Measurements from ENCODE around the gene BRF1. TPM values are rescaled to one million over a fixed set of nuclear protein-coding genes. Genes with fewer than 3 reads are reported as not detected.

The BRF1 gene
- polyA plus RNA-seq, 4 donors: 18.4 to 28.0 (median 20.2) TPM

- H3K27me3 ChIP-seq (ENCODE audit: control insufficient read depth in 3 of 3, insufficient read depth in 3 of 3, low read length in 3 of 3): no peaks in the 10 kb centered on the region
- H3K9me3 ChIP-seq (ENCODE audit: control insufficient read depth in 2 of 2, insufficient read depth in 1 of 2, low read depth in 1 of 2, low read length in 1 of 2): no peaks in the 10 kb centered on the region
- DNase-seq: no peak
- H3K4me1 ChIP-seq (ENCODE audit: control insufficient read depth in 3 of 3, insufficient read depth in 2 of 3, low read depth in 1 of 3, low read length in 2 of 3): no peaks in the 10 kb centered on the region
- WGBS, 3 donors: 90 to 93% (median 93%) methylated on average over 18 of the region's 18 CpGs
- peaks cover 0 to 38% (median 4%) of the 10 kb centered on the region in 3 donors for H3K36me3 ChIP-seq (ENCODE audit: control insufficient read depth in 3 of 3, insufficient read depth in 2 of 3, low read depth in 1 of 3, low read length in 3 of 3)
- no peak for FAIRE-seq
- H3K4me3 ChIP-seq (ENCODE audit: low read depth in 1 of 3, low read length in 3 of 3): no peak overlapping the region
- H3K27ac ChIP-seq (ENCODE audit: low read depth in 1 of 3, low read length in 2 of 3): no peak overlapping the region
Observed at GRCh38 chr14:105229099-105229655, 71.6 kb downstream of the BRF1 start.

GRCh38 chr14:105228562-105228961 lies 72.2 kb downstream of the BRF1 start:
- H3K27me3 ChIP-seq (ENCODE audit: control insufficient read depth in 3 of 3, insufficient read depth in 3 of 3, low read length in 3 of 3): no peaks in the 10 kb centered on the region
- DNase-seq (no peak), FAIRE-seq (no peak)
- H3K9me3 ChIP-seq (ENCODE audit: control insufficient read depth in 2 of 2, insufficient read depth in 1 of 2, low read depth in 1 of 2, low read length in 1 of 2): no peaks in the 10 kb centered on the region
- peaks cover 0 to 41% (median 4%) of the 10 kb centered on the region in 3 donors for H3K36me3 ChIP-seq (ENCODE audit: control insufficient read depth in 3 of 3, insufficient read depth in 2 of 3, low read depth in 1 of 3, low read length in 3 of 3)
- H3K4me1 ChIP-seq (ENCODE audit: control insufficient read depth in 3 of 3, insufficient read depth in 2 of 3, low read depth in 1 of 3, low read length in 2 of 3): no peaks in the 10 kb centered on the region
- no peak overlapping the region for H3K4me3 ChIP-seq (ENCODE audit: low read depth in 1 of 3, low read length in 3 of 3)
- 82 to 90% (median 88%) methylated on average over 16 to 17 of the region's 17 CpGs for WGBS, 3 donors
- no peak overlapping the region for H3K27ac ChIP-seq (ENCODE audit: low read depth in 1 of 3, low read length in 2 of 3)

GRCh38 chr14:105227346-105227745 lies 73.5 kb downstream of the BRF1 start:
- no peak overlapping the region for H3K27ac ChIP-seq (ENCODE audit: low read depth in 1 of 3, low read length in 2 of 3)
- FAIRE-seq: no peak
- H3K4me1 ChIP-seq (ENCODE audit: control insufficient read depth in 3 of 3, insufficient read depth in 2 of 3, low read depth in 1 of 3, low read length in 2 of 3): no peaks in the 10 kb centered on the region
- no peak overlapping the region for H3K4me3 ChIP-seq (ENCODE audit: low read depth in 1 of 3, low read length in 3 of 3)
- no peaks in the 10 kb centered on the region for H3K27me3 ChIP-seq (ENCODE audit: control insufficient read depth in 3 of 3, insufficient read depth in 3 of 3, low read length in 3 of 3)
- H3K9me3 ChIP-seq (ENCODE audit: control insufficient read depth in 2 of 2, insufficient read depth in 1 of 2, low read depth in 1 of 2, low read length in 1 of 2): no peaks in the 10 kb centered on the region
- no peak for DNase-seq
- H3K36me3 ChIP-seq (ENCODE audit: control insufficient read depth in 3 of 3, insufficient read depth in 2 of 3, low read depth in 1 of 3, low read length in 3 of 3): peaks cover 0 to 49% (median 4%) of the 10 kb centered on the region in 3 donors
- 94 to 97% (median 96%) methylated on average over 14 of the region's 14 CpGs for WGBS, 3 donors

DNA sequence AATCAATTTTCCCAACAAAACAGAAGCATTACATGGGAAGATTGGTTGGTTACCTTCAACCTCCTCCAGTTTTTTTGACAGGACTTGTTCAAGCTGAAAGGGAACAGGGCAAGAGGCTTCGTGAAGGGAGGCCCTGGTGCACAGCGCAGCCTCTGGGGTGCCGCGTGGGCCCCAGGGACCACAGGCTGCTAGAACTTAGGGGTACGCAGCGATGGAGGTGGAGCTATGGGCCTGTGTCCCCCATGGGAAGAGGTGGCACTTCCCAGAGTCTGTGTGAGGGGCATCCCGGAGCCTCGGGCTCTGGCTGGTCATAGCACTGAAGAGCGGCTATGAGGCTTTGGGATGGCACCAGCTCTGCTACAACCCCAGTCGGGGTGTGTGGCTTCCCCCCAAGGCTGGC lies 74.6 kb downstream of the BRF1 start:
- H3K4me1 ChIP-seq (ENCODE audit: control insufficient read depth in 3 of 3, insufficient read depth in 2 of 3, low read depth in 1 of 3, low read length in 2 of 3): no peaks in the 10 kb centered on the region
- H3K27me3 ChIP-seq (ENCODE audit: control insufficient read depth in 3 of 3, insufficient read depth in 3 of 3, low read length in 3 of 3): no peaks in the 10 kb centered on the region
- H3K9me3 ChIP-seq (ENCODE audit: control insufficient read depth in 2 of 2, insufficient read depth in 1 of 2, low read depth in 1 of 2, low read length in 1 of 2): no peaks in the 10 kb centered on the region
- DNase-seq: no peak
- H3K27ac ChIP-seq (ENCODE audit: low read depth in 1 of 3, low read length in 2 of 3): no peak overlapping the region
- no peak overlapping the region for H3K4me3 ChIP-seq (ENCODE audit: low read depth in 1 of 3, low read length in 3 of 3)
- no peak for FAIRE-seq
- peaks cover 0 to 57% (median 4%) of the 10 kb centered on the region in 3 donors for H3K36me3 ChIP-seq (ENCODE audit: control insufficient read depth in 3 of 3, insufficient read depth in 2 of 3, low read depth in 1 of 3, low read length in 3 of 3)
- 94 to 100% (median 99%) methylated on average over 10 of the region's 10 CpGs for WGBS, 3 donors

- Histone ChIP-seq H3K27ac (ENCODE audit: low read depth in 1 of 3, low read length in 2 of 3) (no peak overlapping the region), H3K27me3 (ENCODE audit: control insufficient read depth in 3 of 3, insufficient read depth in 3 of 3, low read length in 3 of 3) (no peaks in the 10 kb centered on the region), H3K4me3 (ENCODE audit: low read depth in 1 of 3, low read length in 3 of 3) (no peak overlapping the region), H3K9me3 (ENCODE audit: control insufficient read depth in 2 of 2, insufficient read depth in 1 of 2, low read depth in 1 of 2, low read length in 1 of 2) (no peaks in the 10 kb centered on the region), H3K4me1 (ENCODE audit: control insufficient read depth in 3 of 3, insufficient read depth in 2 of 3, low read depth in 1 of 3, low read length in 2 of 3) (no peaks in the 10 kb centered on the region), H3K36me3 (ENCODE audit: control insufficient read depth in 3 of 3, insufficient read depth in 2 of 3, low read depth in 1 of 3, low read length in 3 of 3) (peaks cover 0 to 66% (median 8%) of the 10 kb centered on the region in 3 donors)
- FAIRE-seq: no peak
- 87 to 92% (median 87%) methylated on average over 10 to 11 of the region's 11 CpGs for WGBS, 3 donors
- no peak for DNase-seq
Observed at GRCh38 chr14:105224845-105225570, 75.8 kb downstream of the BRF1 start.

DNA sequence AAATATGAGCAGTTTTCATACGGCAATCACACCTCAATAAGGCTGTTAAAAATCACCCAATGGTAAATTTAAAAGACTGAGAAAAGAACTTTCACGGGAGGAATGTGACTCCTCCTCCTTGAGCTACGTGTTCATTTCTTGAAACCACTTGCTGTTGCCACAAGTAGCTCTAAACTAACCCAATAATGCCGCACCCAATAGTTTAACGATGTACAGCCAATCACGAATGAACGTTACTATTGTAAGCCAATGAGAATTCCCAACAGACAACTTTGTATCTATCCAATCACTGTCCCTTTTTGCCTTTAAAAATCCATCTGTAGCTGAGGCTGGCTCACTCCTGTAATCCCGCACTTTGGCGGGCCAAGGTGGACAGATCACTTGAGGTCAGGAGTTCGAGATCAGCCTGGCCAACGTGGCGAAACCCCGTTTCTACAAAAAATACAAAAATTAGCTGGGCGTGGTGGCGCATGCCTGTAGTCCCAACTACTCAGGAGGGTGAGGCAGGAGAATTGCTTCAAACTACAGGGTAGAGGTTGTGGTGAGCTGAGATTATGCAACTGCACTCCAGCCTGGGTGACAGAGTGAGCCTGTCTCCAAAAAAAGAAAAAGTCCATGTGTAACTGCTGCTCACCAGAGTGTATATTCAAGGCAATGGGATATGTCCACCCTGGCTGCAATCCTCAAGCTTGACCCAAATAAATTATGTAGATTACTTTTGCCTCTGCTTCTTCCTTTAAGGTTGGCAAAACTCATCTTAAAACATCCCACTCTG lies 76.8 kb downstream of the BRF1 start:
- no peak overlapping the region for H3K4me3 ChIP-seq (ENCODE audit: low read depth in 1 of 3, low read length in 3 of 3)
- DNase-seq (no peak), FAIRE-seq (no peak)
- no peak overlapping the region for H3K27ac ChIP-seq (ENCODE audit: low read depth in 1 of 3, low read length in 2 of 3)
- no peaks in the 10 kb centered on the region for H3K4me1 ChIP-seq (ENCODE audit: control insufficient read depth in 3 of 3, insufficient read depth in 2 of 3, low read depth in 1 of 3, low read length in 2 of 3)
- WGBS, 3 donors: 92 to 95% (median 93%) methylated on average over 15 of the region's 15 CpGs
- H3K9me3 ChIP-seq (ENCODE audit: control insufficient read depth in 2 of 2, insufficient read depth in 1 of 2, low read depth in 1 of 2, low read length in 1 of 2): no peaks in the 10 kb centered on the region
- peaks cover 0 to 77% (median 8%) of the 10 kb centered on the region in 3 donors for H3K36me3 ChIP-seq (ENCODE audit: control insufficient read depth in 3 of 3, insufficient read depth in 2 of 3, low read depth in 1 of 3, low read length in 3 of 3)
- no peaks in the 10 kb centered on the region for H3K27me3 ChIP-seq (ENCODE audit: control insufficient read depth in 3 of 3, insufficient read depth in 3 of 3, low read length in 3 of 3)

DNA sequence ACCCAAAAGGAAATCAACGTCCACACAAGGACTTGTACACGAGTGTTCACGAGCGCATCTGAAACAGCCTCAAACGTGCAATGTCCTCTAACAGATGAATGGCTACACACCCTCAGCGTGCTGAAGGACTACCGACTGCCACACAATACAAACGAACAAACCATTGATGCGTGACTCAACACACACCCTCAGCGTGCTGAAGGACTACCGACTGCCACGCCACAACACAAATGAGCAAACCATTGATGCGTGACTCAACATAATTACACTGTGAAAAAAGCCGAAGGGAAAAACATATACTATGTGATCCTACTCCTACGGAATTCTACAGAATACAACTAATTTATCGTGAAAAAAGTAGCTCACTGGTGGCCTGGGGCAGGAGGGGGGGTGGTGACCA lies 77.5 kb downstream of the BRF1 start:
- Histone ChIP-seq H3K4me3 (ENCODE audit: low read depth in 1 of 3, low read length in 3 of 3) (no peak overlapping the region), H3K4me1 (ENCODE audit: control insufficient read depth in 3 of 3, insufficient read depth in 2 of 3, low read depth in 1 of 3, low read length in 2 of 3) (no peaks in the 10 kb centered on the region), H3K27ac (ENCODE audit: low read depth in 1 of 3, low read length in 2 of 3) (no peak overlapping the region), H3K27me3 (ENCODE audit: control insufficient read depth in 3 of 3, insufficient read depth in 3 of 3, low read length in 3 of 3) (no peaks in the 10 kb centered on the region), H3K9me3 (ENCODE audit: control insufficient read depth in 2 of 2, insufficient read depth in 1 of 2, low read depth in 1 of 2, low read length in 1 of 2) (no peaks in the 10 kb centered on the region), H3K36me3 (ENCODE audit: control insufficient read depth in 3 of 3, insufficient read depth in 2 of 3, low read depth in 1 of 3, low read length in 3 of 3) (peaks cover 0 to 78% (median 8%) of the 10 kb centered on the region in 3 donors)
- FAIRE-seq (no peak), DNase-seq (no peak)
- 94 to 96% (median 95%) methylated on average over 16 of the region's 16 CpGs for WGBS, 3 donors

- no peak overlapping the region for H3K27ac ChIP-seq (ENCODE audit: low read depth in 1 of 3, low read length in 2 of 3)
- no peaks in the 10 kb centered on the region for H3K27me3 ChIP-seq (ENCODE audit: control insufficient read depth in 3 of 3, insufficient read depth in 3 of 3, low read length in 3 of 3)
- WGBS, 3 donors: 91 to 96% (median 94%) methylated on average over 27 of the region's 27 CpGs
- FAIRE-seq (no peak), DNase-seq (no peak)
- no peak overlapping the region for H3K4me3 ChIP-seq (ENCODE audit: low read depth in 1 of 3, low read length in 3 of 3)
- H3K4me1 ChIP-seq (ENCODE audit: control insufficient read depth in 3 of 3, insufficient read depth in 2 of 3, low read depth in 1 of 3, low read length in 2 of 3): no peaks in the 10 kb centered on the region
- no peaks in the 10 kb centered on the region for H3K9me3 ChIP-seq (ENCODE audit: control insufficient read depth in 2 of 2, insufficient read depth in 1 of 2, low read depth in 1 of 2, low read length in 1 of 2)
- H3K36me3 ChIP-seq (ENCODE audit: control insufficient read depth in 3 of 3, insufficient read depth in 2 of 3, low read depth in 1 of 3, low read length in 3 of 3): peaks cover 0 to 83% (median 8%) of the 10 kb centered on the region in 3 donors
Observed at GRCh38 chr14:105221598-105222178, 79.1 kb downstream of the BRF1 start.

All from small intestine (tissue), 7 donors.